Measurements from ENCODE around the gene EML1.

GRCh38 chr14:99857551-99857950 lies 64.3 kb downstream of the EML1 start:
- TF ChIP-seq CTCF (IDR thresholded peaks at IDR 0.05) (no peak), POLR2A (IDR thresholded peaks at IDR 0.05) (no peak)

Measured in right lobe of liver (tissue), 4 donors.